GM18909 (cell line): ENCODE results near the gene MYRF.
A peak's percentile ranks its signal among the peaks of the same experiment; 100 is the strongest.

Experiments used
- ATAC-seq: cut with Tn5 transposase; IDR thresholded peaks from one replicate; pipeline ENCODE4 v1.9.1; 2021; ENCODE audit warnings: mild to moderate bottlenecking; ENCODE audit not compliant: unreplicated experiment, poor library complexity

Gene MYRF

GRCh38 chr11:61756147-61756451, 3.7 kb downstream of the MYRF start:
- ATAC-seq: no peak

GRCh38 chr11:61756452-61757212, 4.2 kb downstream of the MYRF start:
- ATAC-seq: peak; percentile 56

- ATAC-seq: no peak
These were observed 4.9 kb downstream of the MYRF start for GRCh38 chr11:61757213-61757862.

GRCh38 chr11:61760946-61761345, 8.5 kb downstream of the MYRF start:
- ATAC-seq: no peak

GRCh38 chr11:61761440-61762222, 9.2 kb downstream of the MYRF start:
- no peak for ATAC-seq

GRCh38 chr11:61762223-61762615, 9.8 kb downstream of the MYRF start:
- ATAC-seq: no peak

- ATAC-seq: no peak
These were observed 10.4 kb downstream of the MYRF start for GRCh38 chr11:61762798-61763197.

- ATAC-seq: no peak
These were observed 11.6 kb downstream of the MYRF start for GRCh38 chr11:61763930-61764605.

- ATAC-seq: no peak
These were observed 12.3 kb downstream of the MYRF start for GRCh38 chr11:61764606-61765260.

- no peak for ATAC-seq
These were observed 13.3 kb downstream of the MYRF start for GRCh38 chr11:61765550-61766253.

- ATAC-seq: no peak
These were observed 14.0 kb downstream of the MYRF start for GRCh38 chr11:61766353-61766841.

GRCh38 chr11:61768376-61769076, 16.1 kb downstream of the MYRF start:
- ATAC-seq: no peak

GRCh38 chr11:61769169-61769920, 16.9 kb downstream of the MYRF start:
- no peak for ATAC-seq

- ATAC-seq: no peak
These were observed 17.7 kb downstream of the MYRF start for GRCh38 chr11:61769946-61770683.

GRCh38 chr11:61771195-61771894, 18.9 kb downstream of the MYRF start:
- ATAC-seq: no peak

GRCh38 chr11:61771985-61772455, 19.6 kb downstream of the MYRF start:
- no peak for ATAC-seq

- ATAC-seq: no peak
These were observed 20.9 kb downstream of the MYRF start for GRCh38 chr11:61773356-61773755.
